Upper lobe of left lung (tissue), 6 donors: ENCODE results near the gene LMBRD2. TPM values are rescaled to one million over a fixed set of nuclear protein-coding genes. Genes with fewer than 3 reads are reported as not detected.
"Not testable (repeated sequence)": the region's sequence is repeated elsewhere in the genome, so short reads cannot be mapped to it uniquely, and the experiment has no call there.

Source experiments
- ATAC-seq, 2 donors: fragments of 200-7000 bp; cut with Tn5 transposase; one replicate each; pipeline ENCODE4 v1.9.1; 2022; ENCODE audit warnings: mild to moderate bottlenecking in 2 of 2, moderate library complexity in 2 of 2; ENCODE audit not compliant: low FRiP score in 2 of 2
- DNase-seq, 2 donors: peaks; one replicate each; pipeline ENCODE4 v3.0.0-alpha.2; 2019 to 2020
- H3K27ac ChIP-seq, 4 donors: fragments of 200-600 bp; sonication (generic); one replicate each; pipeline ENCODE4 v1.5.1; 2016 to 2019
- H3K27me3 ChIP-seq, 4 donors: fragments of 200-600 bp; sonication (generic); one replicate each; pipeline ENCODE4 v1.5.1; 2017 to 2019
- H3K36me3 ChIP-seq, 4 donors: fragments of 200-600 bp; sonication (generic); one replicate each; pipeline ENCODE4 v1.5.1; 2016 to 2019
- H3K4me1 ChIP-seq, 4 donors: fragments of 200-600 bp; sonication (generic); one replicate each; pipeline ENCODE4 v1.5.1; 2018 to 2019
- H3K4me3 ChIP-seq, 4 donors: fragments of 200-600 bp; sonication (generic); one replicate each; pipeline ENCODE4 v1.5.1; 2017 to 2019; ENCODE audit warnings: mild to moderate bottlenecking in 2 of 4, moderate library complexity in 1 of 4
- H3K9me3 ChIP-seq, 4 donors: fragments of 200-600 bp; sonication (generic); one replicate each; pipeline ENCODE4 v1.5.1; 2018 to 2019
- CTCF ChIP-seq, 6 experiments: fragments of 450-650 bp in 4 of 6; fragments of 200-600 bp in 2 of 6; sonication (generic) in 2 of 6; IDR thresholded peaks; one replicate each; pipeline ENCODE4 v1.5.1; 2016 to 2019; ENCODE audit warnings: antibody characterized with exemption in 6 of 6
- EP300 ChIP-seq, 4 donors: sonication (generic); formaldehyde crosslinking; IDR thresholded peaks; one replicate each; pipeline ENCODE4 v1.5.1; 2017; ENCODE audit warnings: antibody characterized with exemption in 4 of 4, control low read depth in 2 of 4
- POLR2A ChIP-seq, 4 donors: fragments of 450-650 bp; IDR thresholded peaks; one replicate each; pipeline ENCODE4 v1.5.1; 2016 to 2017; ENCODE audit warnings: antibody characterized with exemption in 4 of 4, mild to moderate bottlenecking in 2 of 4
- POLR2AphosphoS5 ChIP-seq, 2 donors: sonication (generic); formaldehyde crosslinking; IDR thresholded peaks; one replicate each; pipeline ENCODE4 v1.5.1; 2017; ENCODE audit warnings: antibody characterized with exemption in 2 of 2
- WGBS, 2 donors: methylation state at CpG; one replicate each; pipeline ENCODE4 v1.1.5; 2017 to 2018; 5-methylcytosine and 5-hydroxymethylcytosine counted together
- total RNA-seq, 6 donors: library from RNA; depleted of rRNA in 4 of 6; stranded (reverse); fragments of >200 nt in 4 of 6; gene quantifications; one replicate each; pipeline versions ENCODE4 v1.1.0 to v1.2.1, GENCODE V29; 2016 to 2021
- donor health status: DM: no; HTN: no; CAD: no; lungs with moderate emphysema.
- donor health status: DM: no; HTN: yes; CAD: no; lungs with severe emphysema.

Gene LMBRD2
- total RNA-seq, 6 donors from 2014 or later: 3.8 to 27.0 (median 8.8) TPM

- WGBS, 2 donors: 95 to 98% methylated on average over 5 of the region's 5 CpGs
- TF ChIP-seq CTCF (IDR thresholded peaks at IDR 0.05) (no peak), POLR2AphosphoS5 (IDR thresholded peaks at IDR 0.05) (no peak), POLR2A (IDR thresholded peaks at IDR 0.05) (no peak), EP300 (IDR thresholded peaks at IDR 0.05) (no peak)
- H3K4me3 ChIP-seq: no peak overlapping the region
- H3K36me3 ChIP-seq: peaks cover 0 to 58% (median 12%) of the 10 kb centered on the region in 4 donors
- ATAC-seq (no peak), DNase-seq (no peak)
- H3K27ac ChIP-seq: no peak overlapping the region
- H3K4me1 ChIP-seq: no peaks in the 10 kb centered on the region
- no peaks in the 10 kb centered on the region for H3K27me3 ChIP-seq
- peaks cover 0 to 7% (median 3%) of the 10 kb centered on the region in 4 donors for H3K9me3 ChIP-seq
These were observed 42.1 kb upstream of the LMBRD2 start for GRCh38 chr5:36193746-36194145.

DNA sequence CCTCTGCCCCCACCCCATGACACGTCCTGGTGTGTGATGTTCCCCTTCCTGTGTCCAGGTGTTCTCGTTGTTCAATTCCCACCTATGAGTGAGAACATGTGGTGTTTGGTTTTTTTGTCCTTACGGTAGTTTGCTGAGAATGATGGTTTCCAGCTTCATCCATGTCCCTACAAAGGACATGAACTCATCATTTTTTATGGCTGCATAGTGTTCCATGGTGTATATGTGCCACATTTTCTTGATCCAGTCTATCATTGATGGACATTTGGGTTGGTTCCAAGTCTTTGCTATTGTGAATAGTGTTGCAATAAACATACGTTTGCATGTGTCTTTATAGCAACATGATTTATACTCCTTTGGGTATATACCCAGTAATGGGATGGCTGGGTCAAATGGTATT lies 32.7 kb upstream of the LMBRD2 start:
- DNase-seq, H3K9me3 ChIP-seq, ATAC-seq, H3K4me3 ChIP-seq, H3K4me1 ChIP-seq, H3K27ac ChIP-seq, H3K27me3 ChIP-seq: not testable (repeated sequence)
- 40 to 59% methylated on average over 2 to 3 of the region's 4 CpGs for WGBS, 2 donors
- peaks cover 0 to 31% (median 3%) of the 10 kb centered on the region in 4 donors for H3K36me3 ChIP-seq

DNA sequence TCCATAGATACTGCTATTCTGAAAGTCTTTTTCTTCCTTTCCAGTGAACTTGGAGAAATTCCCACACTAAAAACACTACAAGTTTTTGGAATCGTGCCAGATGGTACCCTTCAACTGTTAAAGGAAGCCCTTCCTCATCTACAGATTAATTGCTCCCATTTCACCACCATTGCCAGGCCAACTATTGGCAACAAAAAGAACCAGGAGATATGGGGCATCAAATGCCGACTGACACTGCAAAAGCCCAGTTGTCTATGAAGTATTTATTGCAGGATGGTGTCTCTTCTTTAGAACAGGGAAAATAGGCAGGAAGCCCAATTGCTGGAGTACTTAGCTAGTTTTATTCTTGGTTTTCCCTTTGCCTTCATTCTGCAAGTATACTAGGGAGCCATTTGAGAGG lies 30.1 kb upstream of the LMBRD2 start:
- no peak overlapping the region for H3K27ac ChIP-seq
- no peak overlapping the region for H3K4me3 ChIP-seq
- H3K36me3 ChIP-seq: peaks cover 3 to 54% (median 5%) of the 10 kb centered on the region in 4 donors
- WGBS, 2 donors: 79 to 82% methylated on average over 2 of the region's 2 CpGs
- H3K4me1 ChIP-seq: no peaks in the 10 kb centered on the region
- H3K9me3 ChIP-seq: no peaks in the 10 kb centered on the region
- ATAC-seq (no peak), DNase-seq (no peak)
- H3K27me3 ChIP-seq: no peaks in the 10 kb centered on the region
- TF ChIP-seq EP300 (IDR thresholded peaks at IDR 0.05): no peak
- TF ChIP-seq POLR2AphosphoS5 (IDR thresholded peaks at IDR 0.05): no peak
- TF ChIP-seq POLR2A (IDR thresholded peaks at IDR 0.05): no peak
- no peak for TF ChIP-seq CTCF (IDR thresholded peaks at IDR 0.05)

GRCh38 chr5:36180556-36181350 lies 29.1 kb upstream of the LMBRD2 start:
- WGBS, 2 donors: 76 to 86% methylated on average over 2 of the region's 2 CpGs
- ATAC-seq: no peak
- no peak for DNase-seq

GRCh38 chr5:36179950-36180349 lies 28.3 kb upstream of the LMBRD2 start:
- TF ChIP-seq CTCF (IDR thresholded peaks at IDR 0.05): no peak
- no peak for TF ChIP-seq EP300 (IDR thresholded peaks at IDR 0.05)
- no peak for TF ChIP-seq POLR2A (IDR thresholded peaks at IDR 0.05)
- TF ChIP-seq POLR2AphosphoS5 (IDR thresholded peaks at IDR 0.05): no peak
- H3K36me3 ChIP-seq: peaks cover 3 to 54% (median 5%) of the 10 kb centered on the region in 4 donors

More at GRCh38 chr5:36180556-36181350, 29.1 kb upstream of the LMBRD2 start:
- no peaks in the 10 kb centered on the region for H3K27me3 ChIP-seq
- H3K36me3 ChIP-seq: peaks cover 3 to 54% (median 5%) of the 10 kb centered on the region in 4 donors
- no peak overlapping the region for H3K4me3 ChIP-seq
- no peaks in the 10 kb centered on the region for H3K4me1 ChIP-seq
- H3K27ac ChIP-seq: no peak overlapping the region
- no peaks in the 10 kb centered on the region for H3K9me3 ChIP-seq
- TF ChIP-seq CTCF (IDR thresholded peaks at IDR 0.05) (no peak), POLR2A (IDR thresholded peaks at IDR 0.05) (no peak), POLR2AphosphoS5 (IDR thresholded peaks at IDR 0.05) (no peak), EP300 (IDR thresholded peaks at IDR 0.05) (no peak)

More at GRCh38 chr5:36179950-36180349, 28.3 kb upstream of the LMBRD2 start:
- DNase-seq (no peak), ATAC-seq (no peak)
- WGBS, 2 donors: 81 to 82% methylated on average over 4 of the region's 4 CpGs
- Histone ChIP-seq H3K27me3 (no peaks in the 10 kb centered on the region), H3K27ac (no peak overlapping the region), H3K4me1 (no peaks in the 10 kb centered on the region), H3K4me3 (no peak overlapping the region), H3K9me3 (no peaks in the 10 kb centered on the region)
